PFSK-1 (cell line): ENCODE data around the gene KRT17.

Source experiments
- FOXP2 ChIP-seq: optimal IDR thresholded peaks from 2 replicates; pipeline ENCODE3; 2011; ENCODE audit warnings: borderline replicate concordance, control low read depth, inconsistent platforms; ENCODE audit not compliant: insufficient read depth; ENCODE audit errors: extremely low read length, extremely low read depth
- POLR2AphosphoS5 ChIP-seq: IDR thresholded peaks from 2 replicates; pipeline ENCODE4 v1.6.1; 2012; ENCODE audit warnings: low read depth, mild to moderate bottlenecking, control low read depth, low read length, moderate library complexity
- SIN3A ChIP-seq: IDR thresholded peaks from 2 replicates; pipeline ENCODE4 v1.6.1; 2012; ENCODE audit warnings: mild to moderate bottlenecking, low read length, moderate library complexity, borderline replicate concordance; ENCODE audit not compliant: insufficient read depth
- TAF1 ChIP-seq: IDR thresholded peaks from 2 replicates; pipeline ENCODE4 v1.6.1; 2012; ENCODE audit warnings: low read length, control low read depth, borderline replicate concordance; ENCODE audit not compliant: insufficient read depth
- TF ChIP-seq, protein P1 (sequence below), 2 experiments: IDR thresholded peaks; 2 replicates each; pipeline versions ENCODE4 v1.6.1 to v1.8.0; 2011 to 2012; ENCODE audit warnings: low read depth in 2 of 2, low read length in 2 of 2, control low read depth in 1 of 2, inconsistent platforms in 1 of 2, mild to moderate bottlenecking in 1 of 2, moderate library complexity in 1 of 2; ENCODE audit not compliant: insufficient read depth in 1 of 2

Gene KRT17

DNA sequence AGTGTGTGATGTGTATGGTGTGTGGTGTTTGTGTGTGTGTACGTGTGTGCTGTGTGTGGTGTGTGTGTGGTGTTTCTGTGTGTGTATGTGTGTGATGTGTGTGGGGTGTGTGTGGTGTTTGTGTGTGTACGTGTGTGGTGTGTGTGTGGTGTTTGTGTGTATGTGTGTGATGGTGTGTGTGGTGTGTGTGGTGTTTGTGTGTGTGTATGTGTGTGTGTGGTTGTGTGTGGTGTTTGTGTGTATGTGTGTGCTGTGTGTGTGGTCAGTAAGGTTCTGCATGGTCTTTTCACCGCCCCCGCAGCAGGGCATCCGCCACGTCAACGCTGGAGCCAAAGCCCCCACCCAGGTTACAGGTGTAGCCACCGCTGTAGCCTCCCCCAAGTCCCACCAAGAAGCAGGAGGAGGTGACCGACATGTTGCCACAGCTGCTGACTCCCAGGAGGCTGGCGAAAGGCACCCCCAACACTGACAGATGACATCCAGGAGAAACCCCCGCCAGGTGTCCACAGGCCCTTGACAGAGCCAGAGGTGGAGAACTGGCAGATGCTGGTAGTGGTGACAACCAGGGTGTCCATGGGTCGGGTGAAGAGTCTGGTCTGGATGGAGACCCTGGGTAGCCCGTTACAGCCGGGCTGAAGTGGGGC lies 9.3 kb upstream of the KRT17 start:
- TF ChIP-seq FOXP2 (no peak), SIN3A (no peak), POLR2AphosphoS5 (no peak), TAF1 (no peak)
- TF ChIP-seq, protein P1, sequence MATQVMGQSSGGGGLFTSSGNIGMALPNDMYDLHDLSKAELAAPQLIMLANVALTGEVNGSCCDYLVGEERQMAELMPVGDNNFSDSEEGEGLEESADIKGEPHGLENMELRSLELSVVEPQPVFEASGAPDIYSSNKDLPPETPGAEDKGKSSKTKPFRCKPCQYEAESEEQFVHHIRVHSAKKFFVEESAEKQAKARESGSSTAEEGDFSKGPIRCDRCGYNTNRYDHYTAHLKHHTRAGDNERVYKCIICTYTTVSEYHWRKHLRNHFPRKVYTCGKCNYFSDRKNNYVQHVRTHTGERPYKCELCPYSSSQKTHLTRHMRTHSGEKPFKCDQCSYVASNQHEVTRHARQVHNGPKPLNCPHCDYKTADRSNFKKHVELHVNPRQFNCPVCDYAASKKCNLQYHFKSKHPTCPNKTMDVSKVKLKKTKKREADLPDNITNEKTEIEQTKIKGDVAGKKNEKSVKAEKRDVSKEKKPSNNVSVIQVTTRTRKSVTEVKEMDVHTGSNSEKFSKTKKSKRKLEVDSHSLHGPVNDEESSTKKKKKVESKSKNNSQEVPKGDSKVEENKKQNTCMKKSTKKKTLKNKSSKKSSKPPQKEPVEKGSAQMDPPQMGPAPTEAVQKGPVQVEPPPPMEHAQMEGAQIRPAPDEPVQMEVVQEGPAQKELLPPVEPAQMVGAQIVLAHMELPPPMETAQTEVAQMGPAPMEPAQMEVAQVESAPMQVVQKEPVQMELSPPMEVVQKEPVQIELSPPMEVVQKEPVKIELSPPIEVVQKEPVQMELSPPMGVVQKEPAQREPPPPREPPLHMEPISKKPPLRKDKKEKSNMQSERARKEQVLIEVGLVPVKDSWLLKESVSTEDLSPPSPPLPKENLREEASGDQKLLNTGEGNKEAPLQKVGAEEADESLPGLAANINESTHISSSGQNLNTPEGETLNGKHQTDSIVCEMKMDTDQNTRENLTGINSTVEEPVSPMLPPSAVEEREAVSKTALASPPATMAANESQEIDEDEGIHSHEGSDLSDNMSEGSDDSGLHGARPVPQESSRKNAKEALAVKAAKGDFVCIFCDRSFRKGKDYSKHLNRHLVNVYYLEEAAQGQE (IDR thresholded peaks at IDR 0.05; ENCODE audit: insufficient read depth in 1 of 2, low read depth in 2 of 2, low read length in 2 of 2), result no peak

DNA sequence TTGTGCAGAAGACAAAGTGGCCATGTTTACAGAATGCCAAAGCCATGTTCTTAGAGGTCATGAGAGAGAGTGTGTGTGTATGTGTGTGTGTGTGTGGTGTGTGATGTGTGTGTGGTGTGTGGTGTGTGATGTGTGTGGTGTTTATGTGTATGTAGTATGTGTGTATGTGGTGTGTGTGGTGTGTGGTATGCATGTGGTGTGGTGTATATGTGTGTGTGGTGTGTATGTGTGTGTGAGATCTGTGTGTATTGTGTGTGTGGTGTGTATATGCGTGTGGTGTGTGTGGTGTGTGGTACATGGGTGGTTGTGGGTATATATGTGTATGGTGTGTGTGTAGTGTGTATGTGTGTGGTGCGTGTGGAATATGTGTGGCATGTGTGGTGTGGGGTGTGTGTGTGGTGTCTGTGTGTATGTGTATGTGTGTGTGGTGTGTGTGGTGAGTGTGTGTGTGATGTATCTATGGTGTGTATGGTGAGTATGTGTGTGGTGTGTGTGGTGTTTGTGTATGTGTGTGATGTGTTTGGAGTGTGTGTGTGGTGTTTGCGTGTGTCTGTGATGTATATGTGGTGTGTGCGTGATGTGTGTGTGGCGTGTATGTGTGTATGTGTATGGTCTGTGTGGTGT lies 8.2 kb upstream of the KRT17 start:
- TF ChIP-seq FOXP2 (no peak), POLR2AphosphoS5 (no peak), TAF1 (no peak), SIN3A (no peak)
- TF ChIP-seq, protein P1 (IDR thresholded peaks at IDR 0.05; ENCODE audit: insufficient read depth in 1 of 2, low read depth in 2 of 2, low read length in 2 of 2), result no peak

DNA sequence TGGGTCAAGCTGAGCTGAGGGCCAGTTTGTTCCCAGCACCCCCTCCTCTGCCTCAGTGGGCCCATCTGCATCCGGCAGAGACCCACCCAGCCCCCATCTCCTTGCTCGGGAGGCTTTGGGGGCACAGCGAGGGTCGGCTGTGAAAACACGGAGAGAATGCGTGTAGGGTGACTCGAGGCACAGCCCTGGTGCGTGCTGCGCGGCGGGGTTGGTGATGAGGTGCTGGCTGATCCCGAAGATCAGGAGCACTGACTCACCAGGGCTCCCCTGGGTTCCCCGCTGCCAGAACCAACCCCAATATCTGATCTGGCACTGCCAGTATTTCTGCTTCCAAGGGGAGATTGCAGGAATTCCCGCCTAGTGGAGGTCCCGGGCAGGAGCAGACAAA lies 7.5 kb upstream of the KRT17 start:
- TF ChIP-seq POLR2AphosphoS5, result no peak
- no peak for TF ChIP-seq FOXP2
- no peak for TF ChIP-seq SIN3A
- TF ChIP-seq TAF1, result no peak
- TF ChIP-seq, protein P1 (IDR thresholded peaks at IDR 0.05; ENCODE audit: insufficient read depth in 1 of 2, low read depth in 2 of 2, low read length in 2 of 2), result no peak

GRCh38 chr17:41631025-41631897 lies 6.9 kb upstream of the KRT17 start:
- TF ChIP-seq FOXP2 (no peak), TAF1 (no peak)
- TF ChIP-seq, protein P1 (IDR thresholded peaks at IDR 0.05; ENCODE audit: insufficient read depth in 1 of 2, low read depth in 2 of 2, low read length in 2 of 2), result no peak
